Ovary (tissue), 3 donors: ENCODE results near the gene GSTM1.

Experiments
- CTCF ChIP-seq, 3 donors: fragments of 450-650 bp in 2 of 3; fragments of 200-600 bp in 1 of 3; IDR thresholded peaks; one replicate each; pipeline versions ENCODE4 v1.5.1 to v1.8.0; 2016 to 2022; ENCODE audit warnings: antibody characterized with exemption in 3 of 3, mild to moderate bottlenecking in 1 of 3
- EP300 ChIP-seq: sonication (generic); formaldehyde crosslinking; IDR thresholded peaks from one replicate; pipeline ENCODE4 v1.6.1; 2017; ENCODE audit warnings: antibody characterized with exemption
- POLR2A ChIP-seq: fragments of 450-650 bp; IDR thresholded peaks from one replicate; pipeline ENCODE4 v1.6.1; 2017; ENCODE audit warnings: antibody characterized with exemption, mild to moderate bottlenecking, moderate library complexity
- donor health status: DM: no; HTN: no; CAD: no.

- TF ChIP-seq CTCF (IDR thresholded peaks at IDR 0.05): no peak
- no peak for TF ChIP-seq EP300
- TF ChIP-seq POLR2A: no peak
These were observed 22.9 kb upstream of the GSTM1 start for GRCh38 chr1:109664671-109665070.
